Measurements from ENCODE around the gene INTS1. TPM values are rescaled to one million over a fixed set of nuclear protein-coding genes. Genes with fewer than 3 reads are reported as not detected.

INTS1 gene
- total RNA-seq, 1 experiment from 2014 or later = 161 TPM

GRCh38 chr7:1497293-1497927 lies 6.8 kb downstream of the INTS1 start (continued):
- TF ChIP-seq ZNF281 (CRISPR knock-in tag; IDR thresholded peaks at IDR 0.05) (no peak), TEAD1 (CRISPR knock-in tag; IDR thresholded peaks at IDR 0.05) (no peak), IRF2 (CRISPR knock-in tag; IDR thresholded peaks at IDR 0.05; ENCODE audit: borderline replicate concordance, low read depth) (no peak), ZNF263 (CRISPR knock-in tag; IDR thresholded peaks at IDR 0.05; ENCODE audit: low read depth) (no peak), NR2C2 (CRISPR knock-in tag; IDR thresholded peaks at IDR 0.05) (no peak)

GRCh38 chr7:1496531-1497292 lies 7.5 kb downstream of the INTS1 start:
- ChIA-PET CTCF (no interaction called here), POLR2A (no interaction called here)
- H3K27me3 Mint-ChIP-seq (ENCODE audit: low read depth) = no peaks in the 10 kb centered on the region
- TF ChIP-seq JUN (CRISPR knock-in tag; IDR thresholded peaks at IDR 0.05) (no peak), CTCF (IDR thresholded peaks at IDR 0.05) (no peak), ZNF423 (CRISPR knock-in tag; IDR thresholded peaks at IDR 0.05) (no peak), PREB (CRISPR knock-in tag; IDR thresholded peaks at IDR 0.05; ENCODE audit: borderline replicate concordance) (no peak), NR1H2 (CRISPR knock-in tag; IDR thresholded peaks at IDR 0.05) (no peak), SMAD4 (CRISPR knock-in tag; IDR thresholded peaks at IDR 0.05) (no peak), ZNF671 (CRISPR knock-in tag; IDR thresholded peaks at IDR 0.05) (no peak), NFATC4 (CRISPR knock-in tag; IDR thresholded peaks at IDR 0.05) (no peak), ZBTB21 (CRISPR knock-in tag; IDR thresholded peaks at IDR 0.05; ENCODE audit: borderline replicate concordance) (no peak), HMGXB4 (CRISPR knock-in tag; IDR thresholded peaks at IDR 0.05) (no peak), ZSCAN18 (CRISPR knock-in tag; IDR thresholded peaks at IDR 0.05) (no peak), NR3C1 (CRISPR knock-in tag; conservative IDR thresholded peaks at IDR 0.05; ENCODE audit: low read depth) (no peak), EMX1 (CRISPR knock-in tag; IDR thresholded peaks at IDR 0.05) (no peak), IRF1 (CRISPR knock-in tag; IDR thresholded peaks at IDR 0.05) (no peak), ZBTB43 (CRISPR knock-in tag; IDR thresholded peaks at IDR 0.05) (no peak), MLX (CRISPR knock-in tag; IDR thresholded peaks at IDR 0.05) (no peak), CDX4 (CRISPR knock-in tag; IDR thresholded peaks at IDR 0.05; ENCODE audit: borderline replicate concordance) (no peak)
- H3K27ac Mint-ChIP-seq = no peak overlapping the region
- peaks cover 35% of the 10 kb centered on the region for H3K36me3 Mint-ChIP-seq
- H3K4me1 Mint-ChIP-seq = no peaks in the 10 kb centered on the region
- H3K4me3 Mint-ChIP-seq = no peak overlapping the region
- no peak for DNase-seq (ENCODE audit: low spot score)
- no peaks in the 10 kb centered on the region for H3K9me3 Mint-ChIP-seq
- ATAC-seq = no peak
